Measurements from ENCODE around the gene DGKH. TPM values are rescaled to one million over a fixed set of nuclear protein-coding genes. Genes with fewer than 3 reads are reported as not detected.

DGKH gene
- total and polyA plus RNA-seq, 9 of the 15 experiments (the other 6 are each of a cell fraction or from before 2014, with no cell fraction given) = 0.38 to 4.4 (median 3.1) TPM

DNA sequence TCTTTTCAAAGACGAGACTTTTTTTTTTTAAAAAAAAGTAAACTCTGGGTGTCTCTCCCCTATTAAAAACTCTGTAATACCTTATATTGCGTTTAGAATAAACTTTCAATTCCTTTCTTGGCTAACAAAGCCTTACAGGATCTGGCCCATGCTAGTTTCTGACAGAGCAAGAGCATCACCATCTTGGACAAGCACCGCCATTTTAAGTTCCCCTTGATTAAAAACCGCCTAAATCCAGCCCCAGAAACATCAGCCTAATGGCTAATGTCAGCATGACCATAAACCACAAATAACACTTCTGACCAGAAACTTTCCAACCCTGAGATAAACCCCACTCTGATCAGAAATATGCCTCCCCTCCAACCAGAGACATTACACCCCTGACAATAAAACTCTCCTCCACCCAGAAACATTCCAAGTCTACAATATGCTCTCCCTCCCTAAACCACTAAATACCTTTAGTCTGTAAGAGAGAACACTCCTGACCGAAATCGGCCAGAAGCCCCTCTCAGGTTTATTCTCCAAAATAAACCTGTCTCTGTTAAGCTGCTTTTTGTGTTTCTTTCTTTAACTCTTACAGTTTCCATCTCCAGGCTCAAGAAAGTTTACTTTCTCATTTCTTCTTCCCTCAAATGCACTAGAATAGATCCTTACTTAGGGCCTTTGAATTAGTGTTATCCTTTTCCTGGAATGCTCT is 221.9 kb downstream of the DGKH start (continued):
- TF ChIP-seq, protein P1, sequence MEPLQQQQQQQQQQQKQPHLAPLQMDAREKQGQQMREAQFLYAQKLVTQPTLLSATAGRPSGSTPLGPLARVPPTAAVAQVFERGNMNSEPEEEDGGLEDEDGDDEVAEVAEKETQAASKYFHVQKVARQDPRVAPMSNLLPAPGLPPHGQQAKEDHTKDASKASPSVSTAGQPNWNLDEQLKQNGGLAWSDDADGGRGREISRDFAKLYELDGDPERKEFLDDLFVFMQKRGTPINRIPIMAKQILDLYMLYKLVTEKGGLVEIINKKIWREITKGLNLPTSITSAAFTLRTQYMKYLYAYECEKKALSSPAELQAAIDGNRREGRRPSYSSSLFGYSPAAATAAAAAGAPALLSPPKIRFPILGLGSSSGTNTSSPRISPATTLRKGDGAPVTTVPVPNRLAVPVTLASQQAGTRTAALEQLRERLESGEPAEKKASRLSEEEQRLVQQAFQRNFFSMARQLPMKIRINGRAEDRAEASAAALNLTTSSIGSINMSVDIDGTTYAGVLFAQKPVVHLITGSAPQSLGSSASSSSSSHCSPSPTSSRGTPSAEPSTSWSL (CRISPR knock-in tag; IDR thresholded peaks at IDR 0.05; ENCODE audit: borderline replicate concordance) = no peak
- TF ChIP-seq TRIM24 (IDR thresholded peaks at IDR 0.05) = peak in 1 of 2 experiments; percentile 58; a peak in 1 of 4 replicates
- TF ChIP-seq CTBP1 (IDR thresholded peaks at IDR 0.05; ENCODE audit: borderline replicate concordance) = no peak
- no peak for TF ChIP-seq TBL1XR1 (IDR thresholded peaks at IDR 0.05; ENCODE audit: low read length in 2 of 2)
- TF ChIP-seq FIP1L1 (IDR thresholded peaks at IDR 0.05; ENCODE audit: low read depth, low read length, poor library complexity, severe bottlenecking) = no peak
- TF ChIP-seq CBX3 (IDR thresholded peaks at IDR 0.05; ENCODE audit: borderline replicate concordance in 1 of 2, low read length in 2 of 2) = peak in 1 of 2 experiments; percentile 29; a peak in 1 of 3 replicates
- no peak for TF ChIP-seq DNMT1 (IDR thresholded peaks at IDR 0.05)
- no peak for TF ChIP-seq ADNP (tag; IDR thresholded peaks at IDR 0.05)
- no peak for TF ChIP-seq PCBP1 (IDR thresholded peaks at IDR 0.05; ENCODE audit: low read depth, low read length, poor library complexity, severe bottlenecking)
- TF ChIP-seq ZFP1 (CRISPR knock-in tag; IDR thresholded peaks at IDR 0.05) = no peak
- no peak for TF ChIP-seq SAFB (IDR thresholded peaks at IDR 0.05; ENCODE audit: borderline replicate concordance, low read depth, low read length)
- TF ChIP-seq PTBP1 (IDR thresholded peaks at IDR 0.05; ENCODE audit: low read depth, low read length) = no peak
- TF ChIP-seq ZNF717 (CRISPR knock-in tag; IDR thresholded peaks at IDR 0.05) = no peak
- no peak for TF ChIP-seq RBM15 (IDR thresholded peaks at IDR 0.05; ENCODE audit: insufficient read depth, low read length)
- TF ChIP-seq, protein P2, sequence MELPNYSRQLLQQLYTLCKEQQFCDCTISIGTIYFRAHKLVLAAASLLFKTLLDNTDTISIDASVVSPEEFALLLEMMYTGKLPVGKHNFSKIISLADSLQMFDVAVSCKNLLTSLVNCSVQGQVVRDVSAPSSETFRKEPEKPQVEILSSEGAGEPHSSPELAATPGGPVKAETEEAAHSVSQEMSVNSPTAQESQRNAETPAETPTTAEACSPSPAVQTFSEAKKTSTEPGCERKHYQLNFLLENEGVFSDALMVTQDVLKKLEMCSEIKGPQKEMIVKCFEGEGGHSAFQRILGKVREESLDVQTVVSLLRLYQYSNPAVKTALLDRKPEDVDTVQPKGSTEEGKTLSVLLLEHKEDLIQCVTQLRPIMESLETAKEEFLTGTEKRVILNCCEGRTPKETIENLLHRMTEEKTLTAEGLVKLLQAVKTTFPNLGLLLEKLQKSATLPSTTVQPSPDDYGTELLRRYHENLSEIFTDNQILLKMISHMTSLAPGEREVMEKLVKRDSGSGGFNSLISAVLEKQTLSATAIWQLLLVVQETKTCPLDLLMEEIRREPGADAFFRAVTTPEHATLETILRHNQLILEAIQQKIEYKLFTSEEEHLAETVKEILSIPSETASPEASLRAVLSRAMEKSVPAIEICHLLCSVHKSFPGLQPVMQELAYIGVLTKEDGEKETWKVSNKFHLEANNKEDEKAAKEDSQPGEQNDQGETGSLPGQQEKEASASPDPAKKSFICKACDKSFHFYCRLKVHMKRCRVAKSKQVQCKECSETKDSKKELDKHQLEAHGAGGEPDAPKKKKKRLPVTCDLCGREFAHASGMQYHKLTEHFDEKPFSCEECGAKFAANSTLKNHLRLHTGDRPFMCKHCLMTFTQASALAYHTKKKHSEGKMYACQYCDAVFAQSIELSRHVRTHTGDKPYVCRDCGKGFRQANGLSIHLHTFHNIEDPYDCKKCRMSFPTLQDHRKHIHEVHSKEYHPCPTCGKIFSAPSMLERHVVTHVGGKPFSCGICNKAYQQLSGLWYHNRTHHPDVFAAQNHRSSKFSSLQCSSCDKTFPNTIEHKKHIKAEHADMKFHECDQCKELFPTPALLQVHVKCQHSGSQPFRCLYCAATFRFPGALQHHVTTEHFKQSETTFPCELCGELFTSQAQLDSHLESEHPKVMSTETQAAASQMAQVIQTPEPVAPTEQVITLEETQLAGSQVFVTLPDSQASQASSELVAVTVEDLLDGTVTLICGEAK (IDR thresholded peaks at IDR 0.05) = no peak
- TF ChIP-seq, protein P2 (CRISPR knock-in tag; IDR thresholded peaks at IDR 0.05) = no peak
- no peak for TF ChIP-seq ARID1B (IDR thresholded peaks at IDR 0.05)
- TF ChIP-seq ZNF444 (CRISPR knock-in tag; IDR thresholded peaks at IDR 0.05) = no peak
- TF ChIP-seq TRIM28 (IDR thresholded peaks at IDR 0.05) = peak; percentile 64; the same call in 1 of the 2 replicates
- TF ChIP-seq KLF6 (CRISPR knock-in tag; IDR thresholded peaks at IDR 0.05; ENCODE audit: borderline replicate concordance) = no peak

All from K562 (cell line).